ENCODE measurements around the gene SPHK1.
"Not testable (repeated sequence)": the region's sequence is repeated elsewhere in the genome, so short reads cannot be mapped to it uniquely, and the experiment has no call there.

Gene SPHK1

GRCh38 chr17:76384222-76384986, at the start of gene SPHK1:
SPHK1 (plus strand) TSS chr17:76384609; CDS start chr17:76385645, 1,036 bp downstream.
- peak; percentile 37 for DNase-seq

- DNase-seq: no peak
Observed at GRCh38 chr17:76335716-76336381, 48.6 kb upstream of the SPHK1 start.

- no peak for DNase-seq
Observed at GRCh38 chr17:76336756-76337412, 47.5 kb upstream of the SPHK1 start.

- no peak for DNase-seq
Observed at GRCh38 chr17:76337413-76337777, 47.0 kb upstream of the SPHK1 start.

GRCh38 chr17:76341301-76341700, 43.1 kb upstream of the SPHK1 start:
- DNase-seq: no peak

GRCh38 chr17:76343106-76343505, 41.3 kb upstream of the SPHK1 start:
- no peak for DNase-seq

GRCh38 chr17:76345377-76345974, 38.9 kb upstream of the SPHK1 start:
- no peak for DNase-seq

- DNase-seq: not testable (repeated sequence)
Observed at GRCh38 chr17:76346936-76347335, 37.5 kb upstream of the SPHK1 start.

GRCh38 chr17:76350463-76350862, 33.9 kb upstream of the SPHK1 start:
- no peak for DNase-seq

- no peak for DNase-seq
Observed at GRCh38 chr17:76351526-76352071, 32.8 kb upstream of the SPHK1 start.

GRCh38 chr17:76353004-76353598, 31.3 kb upstream of the SPHK1 start:
- no peak for DNase-seq

- peak; percentile 89 for DNase-seq
Observed at GRCh38 chr17:76353599-76354316, 30.7 kb upstream of the SPHK1 start, which contains the start of gene PRPSAP1. PRPSAP1 (minus strand) TSS chr17:76353916; CDS start chr17:76353703, 213 bp downstream.

- DNase-seq: no peak
Observed at GRCh38 chr17:76354317-76354729, 30.1 kb upstream of the SPHK1 start.

GRCh38 chr17:76354747-76355310, 29.6 kb upstream of the SPHK1 start:
- DNase-seq: no peak

- DNase-seq: no peak
Observed at GRCh38 chr17:76356803-76357456, 27.5 kb upstream of the SPHK1 start.

GRCh38 chr17:76357597-76358158, 26.7 kb upstream of the SPHK1 start:
- DNase-seq: no peak

- no peak for DNase-seq
Observed at GRCh38 chr17:76359375-76359774, 25.0 kb upstream of the SPHK1 start.

- DNase-seq: not testable (repeated sequence)
Observed at GRCh38 chr17:76359776-76360175, 24.6 kb upstream of the SPHK1 start.

- DNase-seq: no peak
Observed at GRCh38 chr17:76360461-76360860, 23.9 kb upstream of the SPHK1 start.

GRCh38 chr17:76363107-76363842, 21.1 kb upstream of the SPHK1 start:
- no peak for DNase-seq
